Activated CD4-positive, alpha-beta T cell treated with anti-CD3 and anti-CD28 coated beads, Interleukin-2, amount 50 U/mL, for 48 hours (primary cell): ENCODE measurements around the gene BLOC1S6.

Experiments used
- DNase-seq, 2 experiments: peaks; one replicate each; pipeline ENCODE4 v3.0.0-alpha.2; 2020

The BLOC1S6 gene

GRCh38 chr15:45587095-45587862 lies at the start of gene BLOC1S6:
TSS of gene BLOC1S6 (plus strand) at chr15:45587379. CDS start at chr15:45587444, 65 bp downstream.
- DNase-seq, result peak; percentile 87 to 90

- no peak for DNase-seq
Observed at GRCh38 chr15:45539680-45540079, 47.5 kb upstream of the BLOC1S6 start.

GRCh38 chr15:45540531-45540930 lies 46.6 kb upstream of the BLOC1S6 start:
- DNase-seq, result no peak

GRCh38 chr15:45543051-45543450 lies 44.1 kb upstream of the BLOC1S6 start:
- no peak for DNase-seq

- no peak for DNase-seq
Observed at GRCh38 chr15:45544266-45545023, 42.7 kb upstream of the BLOC1S6 start.

GRCh38 chr15:45546789-45547188 lies 40.4 kb upstream of the BLOC1S6 start:
- no peak for DNase-seq

GRCh38 chr15:45548753-45549520 lies 38.2 kb upstream of the BLOC1S6 start:
- DNase-seq, result no peak

GRCh38 chr15:45549541-45550220 lies 37.5 kb upstream of the BLOC1S6 start:
- no peak for DNase-seq

- no peak for DNase-seq
Observed at GRCh38 chr15:45550436-45550835, 36.7 kb upstream of the BLOC1S6 start.

- no peak for DNase-seq
Observed at GRCh38 chr15:45551676-45552075, 35.5 kb upstream of the BLOC1S6 start.

GRCh38 chr15:45555934-45556608 lies 31.1 kb upstream of the BLOC1S6 start:
- DNase-seq, result no peak

GRCh38 chr15:45572617-45573016 lies 14.6 kb upstream of the BLOC1S6 start:
- no peak for DNase-seq

- peak in 1 of 2 experiments; percentile 10 for DNase-seq
Observed at GRCh38 chr15:45573961-45574629, 13.1 kb upstream of the BLOC1S6 start.

- DNase-seq, result no peak
Observed at GRCh38 chr15:45581919-45582318, 5.3 kb upstream of the BLOC1S6 start.

- DNase-seq, result peak; percentile 15 to 19
Observed at GRCh38 chr15:45583731-45584639, 3.2 kb upstream of the BLOC1S6 start.

GRCh38 chr15:45585069-45585791 lies 1.9 kb upstream of the BLOC1S6 start:
- no peak for DNase-seq

- DNase-seq, result no peak
Observed at GRCh38 chr15:45586125-45586524, 1.1 kb upstream of the BLOC1S6 start.

- no peak for DNase-seq
Observed at GRCh38 chr15:45586601-45587094, 531 bp upstream of the BLOC1S6 start.

GRCh38 chr15:45587863-45588170 lies 638 bp downstream of the BLOC1S6 start:
- DNase-seq, result no peak
